ENCODE data around the gene GALT.

DNA sequence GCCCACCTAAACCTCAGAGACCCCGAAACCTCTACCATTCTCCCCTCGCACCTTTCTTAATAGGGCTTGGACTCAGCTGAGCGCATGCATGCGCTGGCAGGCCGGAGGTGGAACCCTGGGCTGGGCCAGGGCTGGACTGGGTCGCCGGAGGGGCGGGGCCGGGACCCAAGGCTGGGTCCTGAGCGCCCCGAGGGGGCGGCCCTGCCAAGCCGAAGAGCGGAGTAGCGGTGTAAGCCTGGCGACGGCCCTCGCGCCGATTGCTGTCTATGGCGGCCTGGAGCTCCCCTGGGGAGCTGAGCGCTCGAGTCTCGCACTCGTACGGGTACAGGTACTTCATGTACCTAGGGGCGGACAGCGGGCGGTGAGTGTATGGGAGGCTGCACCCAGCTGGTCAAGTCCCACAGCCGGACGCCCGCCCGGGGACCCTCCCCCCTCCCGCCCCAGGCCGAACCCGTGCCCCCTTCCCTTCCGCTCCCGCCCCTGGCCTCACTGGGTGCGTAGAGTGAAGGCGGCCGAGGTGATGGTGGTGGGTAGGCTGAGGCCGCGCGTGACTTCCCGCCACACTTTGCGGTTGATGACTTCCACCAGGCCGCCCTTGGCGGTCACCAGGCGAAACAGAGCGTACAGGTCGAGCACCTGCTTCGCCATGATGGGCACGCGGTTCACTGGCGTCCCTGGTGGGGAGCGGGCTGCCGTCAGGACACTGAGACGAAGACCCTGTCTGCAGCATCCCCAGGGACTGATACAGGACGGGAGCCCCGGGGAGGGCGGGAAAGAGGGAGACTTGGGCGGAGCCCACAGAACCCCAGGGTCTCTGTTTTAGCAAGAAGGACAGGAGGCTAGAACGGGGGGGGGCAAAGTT is 22.9 kb upstream of the GALT start:
- TF ChIP-seq, protein P1, sequence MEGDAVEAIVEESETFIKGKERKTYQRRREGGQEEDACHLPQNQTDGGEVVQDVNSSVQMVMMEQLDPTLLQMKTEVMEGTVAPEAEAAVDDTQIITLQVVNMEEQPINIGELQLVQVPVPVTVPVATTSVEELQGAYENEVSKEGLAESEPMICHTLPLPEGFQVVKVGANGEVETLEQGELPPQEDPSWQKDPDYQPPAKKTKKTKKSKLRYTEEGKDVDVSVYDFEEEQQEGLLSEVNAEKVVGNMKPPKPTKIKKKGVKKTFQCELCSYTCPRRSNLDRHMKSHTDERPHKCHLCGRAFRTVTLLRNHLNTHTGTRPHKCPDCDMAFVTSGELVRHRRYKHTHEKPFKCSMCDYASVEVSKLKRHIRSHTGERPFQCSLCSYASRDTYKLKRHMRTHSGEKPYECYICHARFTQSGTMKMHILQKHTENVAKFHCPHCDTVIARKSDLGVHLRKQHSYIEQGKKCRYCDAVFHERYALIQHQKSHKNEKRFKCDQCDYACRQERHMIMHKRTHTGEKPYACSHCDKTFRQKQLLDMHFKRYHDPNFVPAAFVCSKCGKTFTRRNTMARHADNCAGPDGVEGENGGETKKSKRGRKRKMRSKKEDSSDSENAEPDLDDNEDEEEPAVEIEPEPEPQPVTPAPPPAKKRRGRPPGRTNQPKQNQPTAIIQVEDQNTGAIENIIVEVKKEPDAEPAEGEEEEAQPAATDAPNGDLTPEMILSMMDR (IDR thresholded peaks at IDR 0.05): no peak
- TF ChIP-seq POLR2A (IDR thresholded peaks at IDR 0.05): no peak
- TF ChIP-seq POLR2AphosphoS5 (IDR thresholded peaks at IDR 0.05; ENCODE audit: insufficient read depth in 1 of 2, low read depth in 1 of 2): no peak

Measured in vagina (tissue), 2 donors.